Muscle layer of duodenum (tissue), 2 donors: ENCODE data around the gene ATL1.
A peak's percentile ranks its signal among the peaks of the same experiment; 100 is the strongest.
"Not testable (repeated sequence)": the region's sequence is repeated elsewhere in the genome, so short reads cannot be mapped to it uniquely, and the experiment has no call there.

ENCODE experiments used
- H3K27ac ChIP-seq: one replicate; pipeline ENCODE4 v1.7.0; 2013; ENCODE audit warnings: mild to moderate bottlenecking, low read length
- H3K27me3 ChIP-seq: one replicate; pipeline ENCODE4 v1.7.0; 2013; ENCODE audit warnings: low read depth, mild to moderate bottlenecking, control low read depth, low read length
- H3K36me3 ChIP-seq, 2 donors: one replicate each; pipeline ENCODE4 v1.7.0; 2013; ENCODE audit warnings: low read length in 2 of 2, control low read depth in 1 of 2, mild to moderate bottlenecking in 1 of 2; ENCODE audit not compliant: insufficient read depth in 2 of 2, control insufficient read depth in 1 of 2
- H3K4me1 ChIP-seq, 2 donors: one replicate each; pipeline ENCODE4 v1.7.0; 2013; ENCODE audit warnings: low read length in 2 of 2, mild to moderate bottlenecking in 2 of 2, control low read depth in 1 of 2, moderate library complexity in 1 of 2; ENCODE audit not compliant: insufficient read depth in 2 of 2, control insufficient read depth in 1 of 2
- H3K4me3 ChIP-seq, 2 donors: one replicate each; pipeline ENCODE4 v1.7.0; 2013; ENCODE audit warnings: low read length in 2 of 2, low read depth in 1 of 2, mild to moderate bottlenecking in 1 of 2
- H3K9me3 ChIP-seq, 2 donors: one replicate each; pipeline ENCODE4 v1.7.0; 2013; ENCODE audit warnings: low read length in 2 of 2, control low read depth in 1 of 2, mild to moderate bottlenecking in 1 of 2; ENCODE audit not compliant: control insufficient read depth in 1 of 2
- donor health status: healthy.

ATL1 gene

GRCh38 chr14:50539051-50539450 is 20.9 kb upstream of the ATL1 start:
- Histone ChIP-seq H3K4me3 (no peak overlapping the region), H3K4me1 (no peaks in the 10 kb centered on the region), H3K27me3 (no peaks in the 10 kb centered on the region), H3K27ac (no peak overlapping the region), H3K9me3 (no peaks in the 10 kb centered on the region), H3K36me3 (no peaks in the 10 kb centered on the region)

GRCh38 chr14:50541159-50541567 is 18.8 kb upstream of the ATL1 start:
- Histone ChIP-seq H3K27ac (no peak overlapping the region), H3K4me3 (no peak overlapping the region), H3K27me3 (no peaks in the 10 kb centered on the region), H3K36me3 (no peaks in the 10 kb centered on the region), H3K9me3 (no peaks in the 10 kb centered on the region), H3K4me1 (no peaks in the 10 kb centered on the region)

- H3K4me1 ChIP-seq = no peaks in the 10 kb centered on the region
- H3K27ac ChIP-seq = no peak overlapping the region
- H3K36me3 ChIP-seq = no peaks in the 10 kb centered on the region
- H3K9me3 ChIP-seq = no peaks in the 10 kb centered on the region
- no peaks in the 10 kb centered on the region for H3K27me3 ChIP-seq
- H3K4me3 ChIP-seq = no peak overlapping the region
Measured at GRCh38 chr14:50542941-50543418, 17.0 kb upstream of the ATL1 start.

- Histone ChIP-seq H3K27me3 (no peaks in the 10 kb centered on the region), H3K27ac (no peak overlapping the region), H3K9me3 (no peaks in the 10 kb centered on the region), H3K4me3 (no peak overlapping the region), H3K36me3 (no peaks in the 10 kb centered on the region), H3K4me1 (no peaks in the 10 kb centered on the region)
Measured at GRCh38 chr14:50544911-50545310, 15.0 kb upstream of the ATL1 start.

GRCh38 chr14:50545618-50546017 is 14.3 kb upstream of the ATL1 start:
- Histone ChIP-seq H3K4me3 (no peak overlapping the region), H3K4me1 (no peaks in the 10 kb centered on the region), H3K9me3 (no peaks in the 10 kb centered on the region), H3K36me3 (no peaks in the 10 kb centered on the region), H3K27ac (no peak overlapping the region), H3K27me3 (no peaks in the 10 kb centered on the region)

- Histone ChIP-seq H3K9me3 (no peaks in the 10 kb centered on the region), H3K36me3 (no peaks in the 10 kb centered on the region), H3K27me3 (no peaks in the 10 kb centered on the region), H3K27ac (no peak overlapping the region), H3K4me3 (no peak overlapping the region), H3K4me1 (no peaks in the 10 kb centered on the region)
Measured at GRCh38 chr14:50550294-50550693, 9.7 kb upstream of the ATL1 start.

- Histone ChIP-seq H3K36me3 (no peaks in the 10 kb centered on the region), H3K27ac (no peak overlapping the region), H3K4me3 (no peak overlapping the region), H3K4me1 (no peaks in the 10 kb centered on the region), H3K27me3 (no peaks in the 10 kb centered on the region), H3K9me3 (no peaks in the 10 kb centered on the region)
Measured at GRCh38 chr14:50551877-50552276, 8.1 kb upstream of the ATL1 start.

- H3K9me3 ChIP-seq, H3K36me3 ChIP-seq, H3K4me1 ChIP-seq, H3K4me3 ChIP-seq, H3K27ac ChIP-seq, H3K27me3 ChIP-seq: not testable (repeated sequence)
Measured at GRCh38 chr14:50552796-50553195, 7.1 kb upstream of the ATL1 start.

- Histone ChIP-seq H3K9me3 (no peaks in the 10 kb centered on the region), H3K27me3 (no peaks in the 10 kb centered on the region), H3K4me3 (peak overlapping the region; percentile 79 to 89), H3K4me1 (peaks cover 3 to 6% of the 10 kb centered on the region in 2 donors), H3K27ac (peak overlapping the region; percentile 70), H3K36me3 (no peaks in the 10 kb centered on the region)
Measured at GRCh38 chr14:50560931-50561285, 963 bp downstream of the ATL1 start.

GRCh38 chr14:50562841-50563240 is 2.9 kb downstream of the ATL1 start:
- Histone ChIP-seq H3K9me3 (no peaks in the 10 kb centered on the region), H3K27me3 (no peaks in the 10 kb centered on the region), H3K27ac (no peak overlapping the region), H3K4me1 (peaks cover 3 to 6% of the 10 kb centered on the region in 2 donors), H3K36me3 (no peaks in the 10 kb centered on the region), H3K4me3 (no peak overlapping the region)

GRCh38 chr14:50569714-50570274 is 9.8 kb downstream of the ATL1 start:
- Histone ChIP-seq H3K4me1 (no peaks in the 10 kb centered on the region), H3K9me3 (peaks cover 11 to 25% of the 10 kb centered on the region in 2 donors), H3K36me3 (peaks cover 0 to 9% of the 10 kb centered on the region in 2 donors)

GRCh38 chr14:50573862-50574261 is 13.9 kb downstream of the ATL1 start:
- no peak overlapping the region for H3K27ac ChIP-seq
- no peaks in the 10 kb centered on the region for H3K4me1 ChIP-seq
- H3K9me3 ChIP-seq = peaks cover 11 to 25% of the 10 kb centered on the region in 2 donors

More at GRCh38 chr14:50569714-50570274, 9.8 kb downstream of the ATL1 start:
- no peak overlapping the region for H3K4me3 ChIP-seq
- no peak overlapping the region for H3K27ac ChIP-seq
- no peaks in the 10 kb centered on the region for H3K27me3 ChIP-seq

More at GRCh38 chr14:50573862-50574261, 13.9 kb downstream of the ATL1 start:
- Histone ChIP-seq H3K36me3 (peaks cover 0 to 9% of the 10 kb centered on the region in 2 donors), H3K27me3 (no peaks in the 10 kb centered on the region), H3K4me3 (no peak overlapping the region)
